HepG2 (cell line): ENCODE data around the gene USP43. TPM values are rescaled to one million over a fixed set of nuclear protein-coding genes. Genes with fewer than 3 reads are reported as not detected.

Experiments used
- ATAC-seq: fragments of 200-7000 bp; cut with Tn5 transposase; 3 replicates; pipeline ENCODE4 v1.9.1; 2020; ENCODE audit warnings: mild to moderate bottlenecking, moderate library complexity
- BruUV-seq: library from RNA; stranded (reverse); fragments of 400-500 nt; replicated peaks from 2 replicates; lab custom pipeline; 2021; lab: Mats Ljungman, UMichigan
- CTCF ChIA-PET: fragments of 300-600 bp; formaldehyde crosslinking; extraction: SDS; loops from one replicate; lab custom pipeline; 2021; ENCODE audit warnings: low total read pairs, inconsistent platforms, low intra/inter-chr PET ratio; lab: Yijun Ruan, JAX
- POLR2A ChIA-PET: fragments of 350-600 bp; sonication (Branson Sonifier 250); formaldehyde crosslinking; loops from one replicate; lab custom pipeline; 2020; ENCODE audit warnings: antibody characterized with exemption, inconsistent platforms; lab: Yijun Ruan, JAX
- DNase-seq: peaks from one replicate; pipeline ENCODE4 v3.0.0-alpha.2; 2015; ENCODE audit warnings: low spot score
- FAIRE-seq: peaks from 3 replicates; lab custom pipeline; 2011; peaks lifted over from hg19 to GRCh38; lab: Jason Lieb, UNC
- H2AFZ ChIP-seq: one replicate; pipeline ENCODE4 v1.6.1; 2011; ENCODE audit warnings: low read length, inconsistent platforms
- H3K27ac ChIP-seq: fragments of 300-600 bp; 3 replicates; pipeline ENCODE4 v1.8.0; 2011; ENCODE audit warnings: mixed run types, mild to moderate bottlenecking, mixed read lengths, low read length, inconsistent platforms; ENCODE audit not compliant: insufficient read depth; ENCODE audit errors: extremely low read length
- H3K27me3 ChIP-seq, 2 experiments: fragments of 200-600 bp in 1 of 2; 2 replicates in 1 of 2; 3 replicates in 1 of 2; pipeline versions ENCODE4 v1.6.0 to v1.8.0; 2011; ENCODE audit warnings: low read length in 2 of 2, mild to moderate bottlenecking in 2 of 2, moderate library complexity in 2 of 2, inconsistent platforms in 1 of 2; ENCODE audit not compliant: insufficient read depth in 2 of 2, control insufficient read depth in 1 of 2
- H3K36me3 ChIP-seq, 2 experiments: fragments of 200-600 bp in 1 of 2; replicated peaks in 1 of 2; 2 replicates in 1 of 2; 3 replicates in 1 of 2; pipeline versions ENCODE4 v1.5.1 to v1.8.0; 2011; ENCODE audit warnings: low read length in 2 of 2, inconsistent platforms in 1 of 2; ENCODE audit not compliant: insufficient read depth in 2 of 2, control insufficient read depth in 1 of 2
- H3K4me1 ChIP-seq: 2 replicates; pipeline ENCODE4 v1.5.1; 2012; ENCODE audit warnings: low read length, inconsistent platforms; ENCODE audit not compliant: insufficient read depth
- H3K4me2 ChIP-seq: 2 replicates; pipeline ENCODE4 v1.6.0; 2011; ENCODE audit warnings: low read depth, low read length, inconsistent platforms
- H3K4me3 ChIP-seq, 3 experiments: fragments of 200-600 bp in 1 of 3; sonication (generic), shearing (Covaris generic) in 1 of 3; replicated peaks in 1 of 3; 2 replicates each; pipeline ENCODE4 v1.5.1; 2011 to 2016; ENCODE audit warnings: low read length in 3 of 3, inconsistent platforms in 2 of 3, low read depth in 2 of 3, mild to moderate bottlenecking in 2 of 3, control low read depth in 1 of 3, mixed read lengths in 1 of 3; ENCODE audit not compliant: insufficient read depth in 1 of 3
- H3K79me2 ChIP-seq: one replicate; pipeline ENCODE4 v1.6.1; 2011; ENCODE audit warnings: low read length, inconsistent platforms; ENCODE audit not compliant: insufficient read depth
- H3K9ac ChIP-seq: 2 replicates; pipeline ENCODE4 v1.6.0; 2011; ENCODE audit warnings: mild to moderate bottlenecking, low read depth, low read length, inconsistent platforms; ENCODE audit not compliant: insufficient read depth
- H3K9me3 ChIP-seq: 2 replicates; pipeline ENCODE4 v1.5.1; 2012; ENCODE audit warnings: mild to moderate bottlenecking, low read length
- H4K20me1 ChIP-seq: 2 replicates; pipeline ENCODE4 v1.6.0; 2011; ENCODE audit warnings: inconsistent platforms, mild to moderate bottlenecking, low read length, moderate library complexity; ENCODE audit not compliant: insufficient read depth
- EHMT2 ChIP-seq: fragments of 200-600 bp; sonication (generic); IDR thresholded peaks from 2 replicates; pipeline ENCODE4 v1.7.0; 2017; ENCODE audit warnings: antibody characterized with exemption, low read depth, low read length, borderline replicate concordance
- NR2F6 ChIP-seq, 2 experiments: IDR thresholded peaks; 2 replicates each; pipeline ENCODE4 v1.6.1; 2016; ENCODE audit warnings: antibody characterized with exemption in 1 of 2, mild to moderate bottlenecking in 1 of 2
- SUZ12 ChIP-seq: fragments of 150-350 bp; IDR thresholded peaks from 2 replicates; pipeline ENCODE4 v1.6.1; 2014; ENCODE audit warnings: low read depth, low read length
- ZNF552 ChIP-seq: sonication (generic); formaldehyde crosslinking; IDR thresholded peaks from 2 replicates; pipeline ENCODE4 v1.9.0; 2022; ENCODE audit warnings: missing genetic modification reagents, mild to moderate bottlenecking, borderline replicate concordance
- ZNF709 ChIP-seq: sonication (generic); formaldehyde crosslinking; IDR thresholded peaks from 2 replicates; pipeline ENCODE4 v1.5.0; 2020; ENCODE audit warnings: mild to moderate bottlenecking, missing genetic modification reagents
- ZNF75D ChIP-seq: sonication (generic); formaldehyde crosslinking; IDR thresholded peaks from 2 replicates; pipeline ENCODE4 v1.8.1; 2023; ENCODE audit warnings: missing genetic modification reagents, mild to moderate bottlenecking, borderline replicate concordance
- ZNF839 ChIP-seq: sonication (generic); formaldehyde crosslinking; IDR thresholded peaks from 2 replicates; pipeline ENCODE4 v1.4.0; 2020; ENCODE audit warnings: missing genetic modification reagents, mild to moderate bottlenecking, borderline replicate concordance
- WGBS: methylation state at CpG from one replicate; pipeline ENCODE4 v1.1.6; 2017; ENCODE audit warnings: low lambda C conversion rate; 5-methylcytosine and 5-hydroxymethylcytosine counted together
- in situ Hi-C: cut with HindIII; loops from 2 replicates; pipeline ENCODE4 v1.10.0; 2017; ENCODE audit warnings: low pct_unique_long_range_greater_than_20kb; ENCODE audit not compliant: extremely low pct_ligation_motif_present
- intact Hi-C: fragments of 100-400 bp; cut with micrococcal nuclease; formaldehyde crosslinking; loops from one replicate; pipeline ENCODE4 v1.10.0; 2022; ENCODE audit not compliant: unreplicated experiment
- polyA plus RNA-seq, 8 experiments: library from polyadenylated mRNA; depleted of rRNA in 3 of 8; stranded (reverse) in 7 of 8; unstranded in 1 of 8; fragments of >200 nt; fragmentation: Illumina TruSeq in 4 of 8; extraction: Trizol in 4 of 8; gene quantifications; 2 replicates each; pipeline versions ENCODE4 v1.2.1 to v1.2.3, GENCODE V29; 2011 to 2016; ENCODE audit warnings: low read depth in 4 of 8, missing spikeins in 1 of 8, mixed read lengths in 1 of 8; ENCODE audit not compliant: insufficient read depth in 1 of 8
- total RNA-seq, 5 experiments: library from RNA; depleted of rRNA; stranded (reverse); fragments of >200 nt; fragmentation: Illumina TruSeq; extraction: Trizol; gene quantifications; 2 replicates each; pipeline ENCODE4 v1.2.3, GENCODE V29; 2016; ENCODE audit warnings: low read depth in 1 of 5
- TF ChIP-seq, protein P1 (sequence below): sonication (generic); formaldehyde crosslinking; IDR thresholded peaks from 2 replicates; pipeline ENCODE4 v1.8.1; 2023; ENCODE audit warnings: mild to moderate bottlenecking, missing genetic modification reagents, borderline replicate concordance
- TF ChIP-seq, protein P2 (sequence below): IDR thresholded peaks from 2 replicates; pipeline ENCODE4 v1.6.1; 2018; ENCODE audit warnings: missing genetic modification reagents
- TF ChIP-seq, protein P3 (sequence below): sonication (generic); formaldehyde crosslinking; IDR thresholded peaks from 2 replicates; pipeline ENCODE4 v1.4.0; 2020; ENCODE audit warnings: missing genetic modification reagents

The USP43 gene
- total and polyA plus RNA-seq, 2 of the 13 experiments (the other 11 are each of a cell fraction or from before 2014, with no cell fraction given): 1.6 to 2.2 TPM

DNA sequence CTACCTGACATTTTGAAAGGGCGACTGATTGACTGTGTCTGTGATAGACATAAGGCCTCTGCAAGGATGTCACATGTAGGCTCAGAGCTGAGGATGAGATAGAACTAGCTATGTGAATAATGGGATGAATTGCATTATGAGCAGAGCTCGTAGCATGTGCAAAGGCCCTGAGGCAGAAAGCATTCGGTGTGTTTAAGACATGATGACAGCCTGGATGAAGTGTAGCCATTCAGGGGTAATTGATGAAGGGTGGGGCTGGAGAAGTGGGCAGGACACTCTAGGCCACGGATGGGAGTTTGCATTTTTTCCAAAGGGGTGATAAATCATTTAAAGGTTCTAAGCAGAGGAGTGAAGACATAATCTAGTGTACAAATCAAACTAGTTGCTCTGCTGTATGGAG is 62.6 kb downstream of the USP43 start:
- no TSS peak for BruUV-seq
- FAIRE-seq: no peak
- Histone ChIP-seq H3K9ac (no peak overlapping the region), H3K9me3 (no peaks in the 10 kb centered on the region), H2AFZ (no peak overlapping the region), H3K4me1 (no peaks in the 10 kb centered on the region), H3K27me3 (no peaks in the 10 kb centered on the region), H4K20me1 (no peaks in the 10 kb centered on the region), H3K4me2 (no peak overlapping the region), H3K36me3 (no peaks in the 10 kb centered on the region), H3K27ac (no peak overlapping the region), H3K4me3 (no peak overlapping the region), H3K79me2 (no peaks in the 10 kb centered on the region)
- intact Hi-C loops (no loop called here), in situ Hi-C loops (no loop called here)
- ChIA-PET POLR2A (no interaction called here), CTCF (no interaction called here)
- DNase-seq: no peak
- TF ChIP-seq ZNF552 (CRISPR knock-in tag) (no peak), SUZ12 (no peak), ZNF75D (CRISPR knock-in tag) (no peak), EHMT2 (no peak), NR2F6 (IDR thresholded peaks at IDR 0.05) (no peak), NR2F6 (CRISPR knock-in tag; IDR thresholded peaks at IDR 0.05) (no peak)
- TF ChIP-seq, protein P1, sequence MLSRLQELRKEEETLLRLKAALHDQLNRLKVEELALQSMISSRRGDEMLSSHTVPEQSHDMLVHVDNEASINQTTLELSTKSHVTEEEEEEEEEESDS (CRISPR knock-in tag): no peak
- TF ChIP-seq, protein P2, sequence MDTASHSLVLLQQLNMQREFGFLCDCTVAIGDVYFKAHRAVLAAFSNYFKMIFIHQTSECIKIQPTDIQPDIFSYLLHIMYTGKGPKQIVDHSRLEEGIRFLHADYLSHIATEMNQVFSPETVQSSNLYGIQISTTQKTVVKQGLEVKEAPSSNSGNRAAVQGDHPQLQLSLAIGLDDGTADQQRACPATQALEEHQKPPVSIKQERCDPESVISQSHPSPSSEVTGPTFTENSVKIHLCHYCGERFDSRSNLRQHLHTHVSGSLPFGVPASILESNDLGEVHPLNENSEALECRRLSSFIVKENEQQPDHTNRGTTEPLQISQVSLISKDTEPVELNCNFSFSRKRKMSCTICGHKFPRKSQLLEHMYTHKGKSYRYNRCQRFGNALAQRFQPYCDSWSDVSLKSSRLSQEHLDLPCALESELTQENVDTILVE (CRISPR knock-in tag): no peak
- WGBS: 63% methylated on average over 4 of the region's 4 CpGs
- ATAC-seq: no peak

DNA sequence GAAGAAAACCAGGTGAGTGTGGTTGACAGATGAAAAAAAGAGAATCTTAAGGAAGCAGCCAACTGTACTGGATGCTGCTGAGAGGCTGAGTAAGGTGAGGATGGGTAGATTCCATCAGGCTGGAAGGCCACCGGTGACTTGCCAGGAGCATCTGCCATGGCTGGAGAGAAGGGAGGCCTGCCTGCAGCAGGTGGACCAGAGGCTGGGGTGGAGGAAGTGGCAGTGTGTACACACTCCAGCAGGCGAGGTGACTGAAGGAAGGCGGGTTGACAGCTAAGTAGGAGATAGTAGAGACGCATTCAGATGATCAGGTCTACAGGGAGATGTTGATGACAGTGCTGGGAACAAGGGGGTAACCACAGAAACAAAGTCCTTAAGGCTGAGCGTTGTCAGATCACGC is 69.5 kb downstream of the USP43 start:
- H3K36me3 ChIP-seq: no peaks in the 10 kb centered on the region
- no peaks in the 10 kb centered on the region for H3K79me2 ChIP-seq
- ChIA-PET CTCF (no interaction called here), POLR2A (no interaction called here)
- no peak overlapping the region for H3K9ac ChIP-seq
- H3K4me2 ChIP-seq: no peak overlapping the region
- no TSS peak for BruUV-seq
- H3K4me1 ChIP-seq: no peaks in the 10 kb centered on the region
- H3K9me3 ChIP-seq: no peaks in the 10 kb centered on the region
- in situ Hi-C loops: no loop called here
- intact Hi-C loops: no loop called here
- TF ChIP-seq ZNF839 (CRISPR knock-in tag) (no peak), ZNF709 (no peak)
- TF ChIP-seq, protein P3, sequence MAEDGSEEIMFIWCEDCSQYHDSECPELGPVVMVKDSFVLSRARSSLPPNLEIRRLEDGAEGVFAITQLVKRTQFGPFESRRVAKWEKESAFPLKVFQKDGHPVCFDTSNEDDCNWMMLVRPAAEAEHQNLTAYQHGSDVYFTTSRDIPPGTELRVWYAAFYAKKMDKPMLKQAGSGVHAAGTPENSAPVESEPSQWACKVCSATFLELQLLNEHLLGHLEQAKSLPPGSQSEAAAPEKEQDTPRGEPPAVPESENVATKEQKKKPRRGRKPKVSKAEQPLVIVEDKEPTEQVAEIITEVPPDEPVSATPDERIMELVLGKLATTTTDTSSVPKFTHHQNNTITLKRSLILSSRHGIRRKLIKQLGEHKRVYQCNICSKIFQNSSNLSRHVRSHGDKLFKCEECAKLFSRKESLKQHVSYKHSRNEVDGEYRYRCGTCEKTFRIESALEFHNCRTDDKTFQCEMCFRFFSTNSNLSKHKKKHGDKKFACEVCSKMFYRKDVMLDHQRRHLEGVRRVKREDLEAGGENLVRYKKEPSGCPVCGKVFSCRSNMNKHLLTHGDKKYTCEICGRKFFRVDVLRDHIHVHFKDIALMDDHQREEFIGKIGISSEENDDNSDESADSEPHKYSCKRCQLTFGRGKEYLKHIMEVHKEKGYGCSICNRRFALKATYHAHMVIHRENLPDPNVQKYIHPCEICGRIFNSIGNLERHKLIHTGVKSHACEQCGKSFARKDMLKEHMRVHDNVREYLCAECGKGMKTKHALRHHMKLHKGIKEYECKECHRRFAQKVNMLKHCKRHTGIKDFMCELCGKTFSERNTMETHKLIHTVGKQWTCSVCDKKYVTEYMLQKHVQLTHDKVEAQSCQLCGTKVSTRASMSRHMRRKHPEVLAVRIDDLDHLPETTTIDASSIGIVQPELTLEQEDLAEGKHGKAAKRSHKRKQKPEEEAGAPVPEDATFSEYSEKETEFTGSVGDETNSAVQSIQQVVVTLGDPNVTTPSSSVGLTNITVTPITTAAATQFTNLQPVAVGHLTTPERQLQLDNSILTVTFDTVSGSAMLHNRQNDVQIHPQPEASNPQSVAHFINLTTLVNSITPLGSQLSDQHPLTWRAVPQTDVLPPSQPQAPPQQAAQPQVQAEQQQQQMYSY (CRISPR knock-in tag): no peak
- no peak overlapping the region for H2AFZ ChIP-seq
- DNase-seq (no peak), ATAC-seq (no peak), FAIRE-seq (no peak)
- no peaks in the 10 kb centered on the region for H4K20me1 ChIP-seq
- H3K27me3 ChIP-seq: no peaks in the 10 kb centered on the region
- no peak overlapping the region for H3K27ac ChIP-seq
- H3K4me3 ChIP-seq: no peak overlapping the region
- WGBS: 36% methylated on average over 6 of the region's 6 CpGs
